Stimulated activated CD8-positive, alpha-beta memory T cell treated with anti-CD3 and anti-CD28 coated beads, Interleukin-4, amount 100 ng/mL, for 48 hours (primary cell): ENCODE measurements around the gene PRKCZ.

Experiments
- DNase-seq: peaks from one replicate; pipeline ENCODE4 v3.0.0-alpha.2; 2020

Gene PRKCZ

DNA sequence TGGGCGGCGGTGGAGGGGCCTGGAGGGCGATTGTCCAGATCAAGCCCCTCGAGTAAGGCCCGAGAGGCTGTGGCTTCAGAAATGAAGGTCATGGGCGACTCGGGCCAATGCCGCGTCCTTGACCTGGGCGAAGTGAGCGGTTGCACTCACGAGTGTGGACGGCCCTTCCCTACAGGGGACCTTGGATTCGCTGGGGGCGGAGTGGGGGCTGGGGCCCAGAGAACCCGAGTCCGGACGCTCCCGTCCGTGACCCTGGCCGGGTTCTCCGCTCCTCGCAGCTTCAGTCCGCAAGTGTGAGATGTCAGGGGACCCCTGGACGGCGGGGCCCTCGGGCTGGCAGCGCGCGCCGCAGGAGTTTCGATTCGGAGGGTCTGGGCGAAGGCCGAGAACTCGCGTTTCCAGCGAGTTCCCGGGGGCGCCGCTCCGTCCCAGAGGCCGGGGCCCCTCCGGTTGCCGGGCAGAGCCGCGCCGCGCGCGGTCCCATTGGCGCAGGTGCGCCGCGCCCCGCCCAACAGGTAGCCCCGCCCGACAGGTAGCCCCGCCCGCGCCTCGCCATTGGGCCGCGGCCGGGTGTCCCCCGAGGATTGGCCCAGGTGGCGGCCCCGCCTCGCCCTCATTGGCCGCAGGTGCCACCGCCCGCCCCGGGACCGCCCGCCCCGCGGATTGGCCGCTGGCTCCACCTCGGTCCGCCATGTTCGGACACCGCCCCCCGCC lies at the start of gene PRKCZ:
Gene PRKCZ, plus strand, starts transcription at position 694 of the 714 bp plus-strand sequence. CDS start 220 bp downstream, outside the sequence.
- peak; percentile 95 for DNase-seq

GRCh38 chr1:2000432-2000831 lies 49.8 kb upstream of the PRKCZ start:
- DNase-seq, result no peak

DNA sequence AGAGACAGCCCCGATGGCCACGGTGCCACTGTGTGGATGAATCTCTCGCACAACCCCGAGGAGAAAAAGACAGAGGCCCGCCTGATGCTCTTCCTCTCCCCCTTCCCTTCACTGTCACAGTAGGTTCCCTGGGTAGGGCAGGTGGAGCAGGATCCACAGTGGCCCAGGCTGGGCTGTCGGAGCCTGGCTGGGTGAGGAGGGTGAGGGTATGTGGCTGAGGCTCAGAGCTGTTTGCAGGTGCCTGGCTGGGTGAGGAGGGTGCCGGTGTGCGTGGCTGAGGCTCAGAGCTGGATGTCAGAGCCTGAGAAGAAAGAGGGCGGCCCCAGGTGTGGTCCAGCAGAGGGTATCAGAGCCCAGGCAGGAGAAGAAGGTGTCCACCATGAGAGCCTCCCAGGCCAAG lies 49.4 kb upstream of the PRKCZ start:
- DNase-seq, result no peak

DNA sequence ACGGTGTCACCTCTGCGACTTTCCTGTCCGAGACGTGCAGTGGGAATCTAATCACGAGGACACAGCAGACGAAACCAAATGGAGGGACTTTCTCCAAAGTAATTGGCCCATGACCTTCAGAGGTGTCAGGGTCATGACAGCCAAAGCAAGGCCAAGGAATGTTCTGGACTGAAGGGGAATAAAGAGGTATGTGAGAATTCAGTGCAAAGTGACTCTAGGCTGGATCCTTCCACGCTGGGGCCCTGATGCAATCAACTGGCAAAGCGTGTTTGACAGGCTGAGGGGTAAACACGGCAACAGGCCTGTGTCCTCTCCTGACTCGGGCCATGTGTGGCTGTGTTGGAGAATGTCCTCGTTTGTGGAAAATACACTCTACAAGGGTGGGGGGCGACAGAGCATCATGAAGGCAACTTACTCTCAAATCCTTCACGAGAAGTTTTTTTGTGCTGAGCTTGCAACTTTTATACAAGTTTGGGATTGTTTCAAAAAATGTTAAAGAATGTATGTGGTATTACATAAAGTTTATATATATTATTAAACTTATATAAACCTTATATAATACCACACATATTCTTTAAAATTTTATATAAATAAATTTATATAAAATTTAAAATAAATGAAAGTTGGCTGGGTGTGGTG lies 48.3 kb upstream of the PRKCZ start:
- no peak for DNase-seq

DNA sequence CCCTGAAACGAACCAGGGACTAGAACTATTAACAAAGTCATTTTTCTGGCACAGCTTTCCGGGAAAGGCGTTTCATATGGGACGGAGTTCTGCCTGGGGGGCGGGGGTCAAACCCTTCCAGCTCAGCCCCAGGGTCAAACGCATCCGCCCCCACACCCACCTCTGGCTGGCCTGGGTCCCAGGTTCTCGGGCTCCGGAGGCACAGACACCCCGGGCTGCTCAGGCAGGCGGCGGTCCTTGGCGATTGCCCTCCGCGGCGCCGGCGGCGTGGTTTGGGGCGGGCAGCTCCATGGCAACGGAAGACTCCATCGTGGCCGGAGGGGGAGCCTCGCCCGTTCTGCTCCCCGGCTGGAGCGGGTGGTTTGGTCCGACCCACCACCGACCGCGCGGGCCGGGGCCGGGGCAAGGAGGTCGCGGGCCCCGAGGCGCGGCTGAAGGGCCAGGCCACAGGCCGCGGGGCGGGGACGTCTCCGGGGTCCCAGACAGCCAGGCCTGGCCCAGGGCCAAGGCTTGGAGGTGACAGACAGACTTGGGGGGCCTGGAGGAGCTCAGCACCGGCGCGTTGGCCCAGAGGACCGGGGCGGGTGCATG lies 46.6 kb upstream of the PRKCZ start, which contains the start of gene CFAP74:
Gene CFAP74, minus strand, starts transcription at position 246 of the 591 bp plus-strand sequence. CDS start 12,830 bp downstream, outside the sequence.
- DNase-seq, result peak; percentile 60

GRCh38 chr1:2004856-2005255 lies 45.4 kb upstream of the PRKCZ start:
- no peak for DNase-seq

DNA sequence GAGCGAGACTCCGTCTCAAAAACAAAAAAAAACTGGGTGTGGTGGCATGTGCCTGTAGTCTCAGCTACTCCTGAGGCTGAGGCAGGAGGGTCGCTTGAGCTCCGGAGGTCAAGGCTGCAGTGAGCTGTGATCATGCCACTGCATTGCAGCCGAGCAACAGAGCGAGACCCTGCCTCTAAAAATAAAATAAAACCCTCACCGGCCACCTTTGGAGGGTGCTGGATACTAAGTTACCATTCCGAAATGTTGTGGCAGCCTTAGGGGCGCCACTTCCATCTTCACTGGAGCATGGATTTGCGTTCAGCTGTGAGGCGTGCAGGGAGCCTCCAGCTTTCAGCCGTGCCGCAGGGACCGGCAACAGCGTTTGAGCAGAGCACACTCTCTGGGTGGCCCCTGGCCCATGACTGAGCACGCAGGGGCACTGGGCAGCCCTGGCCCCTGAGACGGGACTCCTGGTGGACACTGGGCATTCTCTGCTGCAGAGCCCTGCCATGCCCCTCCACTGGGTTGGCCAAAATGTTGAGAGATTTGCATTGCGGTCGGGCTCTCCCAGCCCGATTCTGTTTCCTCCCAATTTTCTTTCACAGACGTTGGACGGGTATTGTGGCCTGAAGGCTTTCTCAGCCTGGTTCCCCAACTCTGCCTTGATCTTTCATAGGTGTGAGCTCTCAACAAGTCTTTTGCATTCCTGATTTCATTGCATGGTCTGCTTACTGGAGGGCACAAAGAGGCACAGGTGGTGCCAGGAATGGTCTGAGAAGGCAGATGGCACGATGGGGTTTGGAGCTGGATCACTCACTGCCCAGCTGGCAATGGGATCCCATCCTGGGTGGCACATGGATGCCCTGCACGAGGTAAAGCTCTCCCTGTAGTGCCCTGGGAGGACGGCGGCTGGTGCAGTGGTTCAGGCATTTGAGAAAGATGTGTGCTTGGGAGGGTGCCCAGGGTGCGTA lies 40.8 kb upstream of the PRKCZ start:
- no peak for DNase-seq

DNA sequence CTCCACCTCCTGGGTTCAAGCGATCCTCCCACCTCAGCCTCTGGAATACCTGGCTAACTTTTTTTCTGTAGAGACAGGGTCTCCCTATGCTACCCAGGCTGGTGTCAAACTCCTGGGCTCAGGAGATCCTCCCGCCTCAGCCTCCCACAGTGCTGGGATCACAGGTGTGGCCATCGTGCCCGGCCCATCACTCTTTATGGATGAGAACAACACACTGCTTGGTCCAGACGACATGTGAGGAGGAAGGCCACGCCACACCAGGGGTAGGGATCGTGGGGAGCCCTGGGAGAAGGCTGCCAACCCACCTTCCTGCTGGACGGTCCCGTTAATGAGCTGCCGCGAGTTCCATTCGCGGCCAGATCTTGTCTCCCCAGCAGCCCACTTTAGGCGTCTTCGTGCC lies 36.0 kb upstream of the PRKCZ start:
- no peak for DNase-seq

- no peak for DNase-seq
Measured at GRCh38 chr1:2014741-2015735, 35.2 kb upstream of the PRKCZ start.

GRCh38 chr1:2016123-2016522 lies 34.1 kb upstream of the PRKCZ start:
- no peak for DNase-seq

GRCh38 chr1:2018217-2019171 lies 31.7 kb upstream of the PRKCZ start:
- DNase-seq, result no peak

DNA sequence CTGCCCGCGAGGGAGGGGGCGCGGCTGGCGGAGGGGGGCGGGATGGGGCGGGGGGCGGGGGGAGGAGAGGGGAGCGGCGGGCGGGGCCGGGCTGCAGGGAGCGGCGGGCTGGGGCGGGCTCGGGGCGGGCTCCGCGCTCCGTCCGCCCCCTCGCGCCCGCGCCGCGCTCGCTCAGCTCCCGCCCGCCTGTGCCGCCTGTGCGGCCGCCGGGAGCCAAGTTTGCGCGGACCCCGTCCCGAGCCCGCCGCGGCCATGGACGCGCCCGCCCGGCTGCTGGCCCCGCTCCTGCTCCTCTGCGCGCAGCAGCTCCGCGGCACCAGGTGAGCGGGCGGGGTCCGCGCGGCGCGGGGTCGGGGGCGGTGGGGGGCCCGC lies 31.1 kb upstream of the PRKCZ start, which contains the start of gene GABRD:
Gene GABRD, plus strand, starts transcription at position 174 of the 372 bp plus-strand sequence. Its CDS starts 79 bp downstream, at position 253.
- no peak for DNase-seq

- DNase-seq, result no peak
Measured at GRCh38 chr1:2019571-2020309, 30.5 kb upstream of the PRKCZ start.

DNA sequence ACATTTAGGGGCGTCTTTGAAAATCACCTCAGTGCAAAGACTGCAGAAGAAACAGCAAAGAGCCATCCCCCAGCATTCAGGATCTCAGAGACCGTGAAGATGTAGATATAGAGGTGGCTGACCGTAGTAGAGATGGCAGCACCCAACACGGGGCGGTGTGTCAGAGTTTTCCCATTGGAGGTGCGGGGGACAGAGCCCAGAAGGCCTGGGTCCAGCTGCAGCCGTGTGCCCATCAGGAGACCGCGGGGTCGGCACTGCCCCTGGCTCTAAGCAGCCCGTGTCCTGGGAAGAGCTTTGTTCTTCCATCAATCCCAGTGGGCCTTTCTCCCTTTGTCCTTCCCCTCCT lies 29.9 kb upstream of the PRKCZ start:
- no peak for DNase-seq

DNA sequence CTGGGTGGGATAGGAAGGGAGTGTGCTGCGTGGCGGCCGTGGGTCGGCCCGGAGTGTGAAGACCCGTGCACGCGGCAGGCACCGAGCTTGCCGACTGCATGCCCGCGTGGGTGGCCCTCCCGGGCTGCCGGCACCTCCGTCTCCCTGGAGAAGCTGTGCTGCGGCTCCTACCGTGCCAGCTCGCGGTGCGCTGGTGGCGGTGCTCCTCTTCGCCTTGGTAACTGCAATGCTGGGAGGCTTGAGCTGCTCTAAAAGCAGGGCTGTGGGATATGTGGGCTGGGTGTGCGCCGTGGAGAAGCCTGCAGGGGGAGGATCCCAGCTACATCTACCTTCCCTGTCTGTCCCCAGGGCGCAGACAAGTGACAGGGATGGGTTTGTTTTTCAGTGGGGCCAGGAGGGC lies 28.7 kb upstream of the PRKCZ start:
- DNase-seq, result no peak

DNA sequence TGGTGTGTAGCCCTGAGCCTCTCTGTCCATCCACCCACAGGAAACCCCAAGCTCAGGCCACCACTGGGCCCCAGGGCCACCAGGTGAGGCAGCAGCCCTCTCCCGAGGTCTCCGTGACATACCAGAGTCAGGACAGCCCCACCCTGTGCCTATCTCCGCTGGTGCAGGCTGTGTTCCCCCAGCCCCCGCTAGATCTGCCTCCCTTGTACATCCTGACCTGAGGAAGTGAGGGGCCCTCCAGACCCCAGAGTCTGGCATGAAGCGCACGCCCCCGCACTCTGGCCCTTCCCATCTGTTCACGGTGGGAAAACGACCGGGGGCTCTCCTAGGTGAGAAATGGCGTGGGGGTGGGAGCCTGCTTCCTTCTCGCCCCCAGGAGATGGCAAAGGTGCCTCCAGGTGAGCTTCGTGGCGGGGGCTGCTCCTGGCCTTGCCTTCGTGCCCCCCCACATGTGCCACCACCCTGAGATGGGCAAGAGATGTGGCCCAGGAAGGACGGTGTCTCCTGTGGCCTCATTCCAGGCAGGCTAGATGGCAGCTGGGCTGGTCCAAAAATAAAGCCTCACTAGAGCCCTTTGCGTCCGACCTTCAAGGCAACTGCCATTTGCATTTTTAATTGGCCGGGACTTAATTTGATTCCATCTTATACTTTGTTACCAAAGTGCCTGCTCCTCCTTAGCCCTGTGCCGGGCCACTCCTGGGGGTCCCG lies 28.0 kb upstream of the PRKCZ start:
- DNase-seq, result no peak

DNA sequence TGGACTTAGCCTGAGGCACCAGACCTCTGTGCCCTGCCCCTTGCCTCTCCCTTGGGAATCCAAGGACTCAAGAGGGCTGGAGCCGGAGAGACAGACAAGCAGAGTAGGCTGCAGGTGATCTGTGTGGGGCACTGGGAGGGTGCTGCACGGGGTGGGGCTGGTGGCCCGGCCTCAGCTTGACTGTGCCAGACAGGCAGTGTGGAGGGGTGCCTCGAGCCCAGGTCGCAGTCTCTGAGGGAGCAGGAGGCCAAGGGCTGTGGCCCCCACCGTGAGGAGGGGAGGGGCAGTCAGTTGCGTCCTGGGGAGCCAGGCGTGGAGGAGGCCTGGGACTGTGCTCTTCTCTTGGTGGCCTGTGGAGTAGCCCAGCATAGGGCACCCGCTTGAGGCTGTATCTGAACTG lies 27.0 kb upstream of the PRKCZ start:
- DNase-seq, result no peak

- DNase-seq, result no peak
Measured at GRCh38 chr1:2024451-2024850, 25.8 kb upstream of the PRKCZ start.

DNA sequence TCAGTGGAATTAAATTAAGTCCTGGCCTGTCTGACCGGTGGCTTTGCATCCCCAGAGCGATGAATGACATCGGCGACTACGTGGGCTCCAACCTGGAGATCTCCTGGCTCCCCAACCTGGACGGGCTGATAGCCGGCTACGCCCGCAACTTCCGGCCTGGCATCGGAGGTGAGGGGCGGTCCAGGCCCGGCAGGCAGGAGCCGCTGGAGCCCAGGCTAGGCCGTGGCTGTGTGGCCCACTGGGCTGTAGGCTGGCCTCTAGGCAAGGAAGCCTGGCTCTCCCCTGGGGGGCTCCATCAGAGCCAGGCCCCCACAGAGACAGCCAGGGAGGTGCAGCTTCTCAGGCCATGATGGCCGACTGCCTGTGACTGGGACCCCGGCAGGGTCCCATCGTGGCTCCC lies 25.3 kb upstream of the PRKCZ start:
- no peak for DNase-seq
